ENCODE results near the gene ZFC3H1. TPM values are rescaled to one million over a fixed set of nuclear protein-coding genes. Genes with fewer than 3 reads are reported as not detected.

ZFC3H1 gene
- total RNA-seq, 1 experiment from 2014 or later: 37.1 TPM

GRCh38 chr12:71655495-71655894 lies 8.2 kb downstream of the ZFC3H1 start:
- H4K20me1 ChIP-seq (ENCODE audit: insufficient read depth): peaks cover 6% of the 10 kb centered on the region; the same call in 1 of the 2 replicates
- no peak overlapping the region for H3K4me2 ChIP-seq (ENCODE audit: low read length)
- POLR2A ChIA-PET: no interaction called here
- H3K9me3 ChIP-seq (ENCODE audit: control insufficient read depth in 1 of 2, insufficient read depth in 1 of 2, low read depth in 1 of 2, low read length in 2 of 2): peaks cover 0 to 4% of the 10 kb centered on the region in 2 experiments; a peak in 1 of 4 replicates
- H3K27me3 ChIP-seq (ENCODE audit: insufficient read depth, low read length): no peaks in the 10 kb centered on the region
- H3K9ac ChIP-seq (ENCODE audit: low read length): no peak overlapping the region
- no peaks in the 10 kb centered on the region for H3K9me2 ChIP-seq (ENCODE audit: insufficient read depth)
- intact Hi-C loops (cut with micrococcal nuclease): no loop called here
- H3K4me3 ChIP-seq (replicated peaks in 1 of 2; ENCODE audit: low read depth in 1 of 2, low read length in 2 of 2): no peak overlapping the region
- H3K4me1 ChIP-seq (ENCODE audit: control insufficient read depth in 1 of 2, insufficient read depth in 2 of 2, low read length in 2 of 2): no peaks in the 10 kb centered on the region
- CTCF ChIA-PET: no interaction called here
- no peak overlapping the region for H3K27ac ChIP-seq (ENCODE audit: low read depth, low read length)
- H2AFZ ChIP-seq (ENCODE audit: low read depth, low read length, poor library complexity, severe bottlenecking): no peak overlapping the region
- RAD21 ChIA-PET (ENCODE audit: low non-redundant PET in 1 of 2, low total read pairs in 2 of 2, uncharacterized antibody in 2 of 2, unreplicated experiment in 2 of 2): no interaction called here
- peaks cover 99% of the 10 kb centered on the region for H3K79me2 ChIP-seq (ENCODE audit: insufficient read depth, low read length)
- ATAC-seq (no peak), DNase-seq (ENCODE audit: low read depth, low spot score) (no peak)
- H3K36me3 ChIP-seq (ENCODE audit: control insufficient read depth in 1 of 2, insufficient read depth in 2 of 2, low read length in 2 of 2): peaks cover 27 to 52% of the 10 kb centered on the region in 2 experiments
- BruUV-seq (replicated peaks): no TSS peak
- TF ChIP-seq SIN3A (IDR thresholded peaks at IDR 0.05; ENCODE audit: low read depth) (no peak), SP1 (IDR thresholded peaks at IDR 0.05; ENCODE audit: low read depth) (no peak), ZNF274 (IDR thresholded peaks at IDR 0.05; ENCODE audit: low read depth, low read length) (no peak), CEBPB (IDR thresholded peaks at IDR 0.05; ENCODE audit: low read depth) (no peak), SRF (IDR thresholded peaks at IDR 0.05; ENCODE audit: low read depth) (no peak), ATF3 (IDR thresholded peaks at IDR 0.05) (no peak), POLR2A (IDR thresholded peaks at IDR 0.05; ENCODE audit: borderline replicate concordance, extremely low read depth, insufficient read depth, insufficient read length) (no peak), ZBTB33 (IDR thresholded peaks at IDR 0.05; ENCODE audit: extremely low read depth, insufficient replicate concordance, low read length) (no peak), FOSL1 (IDR thresholded peaks at IDR 0.05; ENCODE audit: low read depth) (no peak), TCF7L2 (IDR thresholded peaks at IDR 0.05; ENCODE audit: borderline replicate concordance, extremely low read depth, insufficient read depth, insufficient read length) (no peak), POLR2AphosphoS5 (IDR thresholded peaks at IDR 0.05; ENCODE audit: low read depth, low read length) (no peak), EZH2phosphoT487 (IDR thresholded peaks at IDR 0.05; ENCODE audit: borderline replicate concordance) (no peak), ELF1 (IDR thresholded peaks at IDR 0.05; ENCODE audit: borderline replicate concordance, low read depth) (no peak), JUND (IDR thresholded peaks at IDR 0.05) (no peak), REST (IDR thresholded peaks at IDR 0.05; ENCODE audit: low read depth) (no peak), RAD21 (IDR thresholded peaks at IDR 0.05; ENCODE audit: low read depth) (no peak), EGR1 (IDR thresholded peaks at IDR 0.05; ENCODE audit: low read depth) (no peak), ZFX (IDR thresholded peaks at IDR 0.05) (no peak)

Data from HCT116 (cell line).